ENCODE data around the gene HCAR3. TPM values are rescaled to one million over a fixed set of nuclear protein-coding genes. Genes with fewer than 3 reads are reported as not detected.

HCAR3 gene
- polyA plus RNA-seq, 2 of the 4 experiments (the other 2 are of a cell fraction): not detected

- Histone ChIP-seq H3K4me3 (no peak overlapping the region), H3K4me2 (no peak overlapping the region), H3K27ac (no peak overlapping the region), H3K4me1 (no peaks in the 10 kb centered on the region), H3K9me3 (no peaks in the 10 kb centered on the region)
- TF ChIP-seq REST (IDR thresholded peaks at IDR 0.05) (no peak), ZFP36 (IDR thresholded peaks at IDR 0.05; ENCODE audit: borderline replicate concordance, partially characterized antibody) (peak; percentile 44)
- ChIA-PET POLR2A (no interaction called here), CTCF (interaction anchor here (6.1 kb wide), 1 partner anchor 94 kb away, joined by 28 read pairs; no protein-coding TSS in a partner anchor)
- DNase-seq (ENCODE audit: low read depth in 1 of 2, low spot score in 1 of 2) (no peak), FAIRE-seq (no peak), ATAC-seq (no peak)
- WGBS (ENCODE audit: missing lambda C conversion rate): 78% methylated on average over 4 of the region's 4 CpGs
These were observed 16.0 kb upstream of the HCAR3 start for GRCh38 chr12:122732611-122733010.

GRCh38 chr12:122732170-122732569, 15.6 kb upstream of the HCAR3 start:
- DNase-seq (ENCODE audit: low read depth in 1 of 2, low spot score in 1 of 2) (no peak), ATAC-seq (no peak), FAIRE-seq (no peak)
- Histone ChIP-seq H3K4me2 (no peak overlapping the region), H3K9me3 (no peaks in the 10 kb centered on the region), H3K4me1 (no peaks in the 10 kb centered on the region), H3K4me3 (no peak overlapping the region), H3K27ac (no peak overlapping the region)
- ChIA-PET POLR2A (no interaction called here), CTCF (interaction anchor here (6.1 kb wide), 1 partner anchor 94 kb away, joined by 28 read pairs; no protein-coding TSS in a partner anchor)
- TF ChIP-seq CTCF (IDR thresholded peaks at IDR 0.05) (no peak), TFCP2L1 (CRISPR knock-in tag; IDR thresholded peaks at IDR 0.05) (no peak), USF2 (IDR thresholded peaks at IDR 0.05) (no peak), CBX2 (IDR thresholded peaks at IDR 0.05; ENCODE audit: borderline replicate concordance, low read depth) (no peak), FOXS1 (CRISPR knock-in tag; IDR thresholded peaks at IDR 0.05) (no peak), RCOR1 (IDR thresholded peaks at IDR 0.05; ENCODE audit: low read depth, low read length) (no peak), CHD4 (IDR thresholded peaks at IDR 0.05; ENCODE audit: borderline replicate concordance) (no peak), JUNB (IDR thresholded peaks at IDR 0.05) (no peak), HEYL (CRISPR knock-in tag; IDR thresholded peaks at IDR 0.05) (no peak)
- WGBS (ENCODE audit: missing lambda C conversion rate): 90% methylated on average over 3 of the region's 3 CpGs

GRCh38 chr12:122730215-122731014, 13.8 kb upstream of the HCAR3 start, which contains the start of gene HCAR1:
HCAR1 (minus strand) TSS chr12:122730844; CDS start chr12:122730339, 505 bp downstream.
- peaks cover 10% of the 10 kb centered on the region for H3K4me1 ChIP-seq
- FAIRE-seq (no peak), DNase-seq (ENCODE audit: low read depth in 1 of 2, low spot score in 1 of 2) (no peak), ATAC-seq (peak; percentile 64 to 74)
- 0 out of 3 replicates have a peak within 1 kb of the TSS, but pooled peaks have one; percentile 4 for H3K4me3 ChIP-seq
- TF ChIP-seq TP53 (CRISPR knock-in tag; IDR thresholded peaks at IDR 0.05) (no peak), CBX2 (IDR thresholded peaks at IDR 0.05; ENCODE audit: borderline replicate concordance, low read depth) (no peak), CBX8 (IDR thresholded peaks at IDR 0.05) (no peak), KDM5A (IDR thresholded peaks at IDR 0.05) (no peak), FOSB (CRISPR knock-in tag; IDR thresholded peaks at IDR 0.05) (no peak), RCOR1 (IDR thresholded peaks at IDR 0.05; ENCODE audit: low read depth, low read length) (no peak), HDAC2 (IDR thresholded peaks at IDR 0.05) (no peak), MAX (IDR thresholded peaks at IDR 0.05) (no peak), HES2 (IDR thresholded peaks at IDR 0.05) (no peak), HMGXB4 (CRISPR knock-in tag; IDR thresholded peaks at IDR 0.05; ENCODE audit: borderline replicate concordance) (no peak), ZNF302 (CRISPR knock-in tag; IDR thresholded peaks at IDR 0.05) (no peak), GATA3 (IDR thresholded peaks at IDR 0.05; ENCODE audit: borderline replicate concordance) (no peak), KDM1A (IDR thresholded peaks at IDR 0.05; ENCODE audit: low read depth) (no peak), MAZ (IDR thresholded peaks at IDR 0.05; ENCODE audit: borderline replicate concordance, low read depth, low read length) (no peak)
- peak within 1 kb of the TSS; percentile 9 to 68; a peak in 4 of 6 replicates for H3K27ac ChIP-seq
- H3K9me3 ChIP-seq: no peaks in the 10 kb centered on the region
- CTCF ChIA-PET: interaction anchor here (0.5 to 6.1 kb wide), 4 partner anchors 17 to 394 kb away, joined by 3 to 28 read pairs (median 4); no protein-coding TSS in a partner anchor
- POLR2A ChIA-PET: interaction anchor here (0.8 to 1.0 kb wide), 2 partner anchors 18 to 51 kb away, joined by 3 to 4 read pairs; no protein-coding TSS in a partner anchor
- 63% methylated on average over 32 of the region's 32 CpGs for WGBS (ENCODE audit: missing lambda C conversion rate)
- peak within 1 kb of the TSS; percentile 59 for H3K4me2 ChIP-seq
